ENCODE measurements around the gene IL19.
A peak's percentile ranks its signal among the peaks of the same experiment; 100 is the strongest.

IL19 gene

GRCh38 chr1:206864939-206865671, 94.5 kb downstream of the IL19 start, which contains the start of gene IL20:
IL20 (plus strand) TSS chr1:206865623; CDS start chr1:206865853, 230 bp downstream.
- Histone ChIP-seq H3K4me2 (ENCODE audit: low read depth, low read length, poor library complexity, severe bottlenecking) (no peak within 1 kb of the TSS), H3K9me2 (replicated peaks; ENCODE audit: low read depth, low read length) (no peaks in the 10 kb centered on the region), H3K36me3 (ENCODE audit: insufficient read depth, low read length) (no peaks in the 10 kb centered on the region), H2AFZ (ENCODE audit: low read length) (no peak within 1 kb of the TSS), H3K4me3 (ENCODE audit: low read length, poor library complexity, severe bottlenecking) (no peak within 1 kb of the TSS), H3K9ac (ENCODE audit: low read depth, low read length, poor library complexity, severe bottlenecking) (no peak within 1 kb of the TSS), H3F3A (ENCODE audit: low read depth) (no peaks in the 10 kb centered on the region), H3K79me2 (ENCODE audit: insufficient read depth, low read length) (no peaks in the 10 kb centered on the region), H3K4me1 (ENCODE audit: insufficient read depth, low read length, poor library complexity, severe bottlenecking) (no peaks in the 10 kb centered on the region), H4K20me1 (ENCODE audit: insufficient read depth, low read length, poor library complexity, severe bottlenecking) (no peaks in the 10 kb centered on the region), H3K27me3 (ENCODE audit: insufficient read depth, low read length, poor library complexity, severe bottlenecking) (no peaks in the 10 kb centered on the region), H3K9me3 (ENCODE audit: insufficient read depth, low read depth, low read length) (no peaks in the 10 kb centered on the region)
- TF ChIP-seq CTCF (conservative IDR thresholded peaks at IDR 0.05; ENCODE audit: low read length) = peak; percentile 95
- TF ChIP-seq EZH2phosphoT487 (IDR thresholded peaks at IDR 0.05; ENCODE audit: borderline replicate concordance) = no peak

- Histone ChIP-seq H3K4me1 (ENCODE audit: insufficient read depth, low read length, poor library complexity, severe bottlenecking) (no peaks in the 10 kb centered on the region), H3K4me3 (ENCODE audit: low read length, poor library complexity, severe bottlenecking) (no peak overlapping the region), H3K27me3 (ENCODE audit: insufficient read depth, low read length, poor library complexity, severe bottlenecking) (no peaks in the 10 kb centered on the region), H3F3A (ENCODE audit: low read depth) (no peaks in the 10 kb centered on the region), H3K9me2 (replicated peaks; ENCODE audit: low read depth, low read length) (no peaks in the 10 kb centered on the region), H3K4me2 (ENCODE audit: low read depth, low read length, poor library complexity, severe bottlenecking) (no peak overlapping the region), H3K9ac (ENCODE audit: low read depth, low read length, poor library complexity, severe bottlenecking) (no peak overlapping the region), H2AFZ (ENCODE audit: low read length) (no peak overlapping the region), H3K36me3 (ENCODE audit: insufficient read depth, low read length) (no peaks in the 10 kb centered on the region), H4K20me1 (ENCODE audit: insufficient read depth, low read length, poor library complexity, severe bottlenecking) (no peaks in the 10 kb centered on the region), H3K9me3 (ENCODE audit: insufficient read depth, low read depth, low read length) (no peaks in the 10 kb centered on the region), H3K79me2 (ENCODE audit: insufficient read depth, low read length) (no peaks in the 10 kb centered on the region)
- TF ChIP-seq CTCF (conservative IDR thresholded peaks at IDR 0.05; ENCODE audit: low read length) (no peak), EZH2phosphoT487 (IDR thresholded peaks at IDR 0.05; ENCODE audit: borderline replicate concordance) (no peak)
These were observed 95.5 kb downstream of the IL19 start for GRCh38 chr1:206866062-206866461.

- no peaks in the 10 kb centered on the region for H3F3A ChIP-seq (ENCODE audit: low read depth)
- no peak overlapping the region for H3K9ac ChIP-seq (ENCODE audit: low read depth, low read length, poor library complexity, severe bottlenecking)
- H4K20me1 ChIP-seq (ENCODE audit: insufficient read depth, low read length, poor library complexity, severe bottlenecking) = no peaks in the 10 kb centered on the region
- no peaks in the 10 kb centered on the region for H3K79me2 ChIP-seq (ENCODE audit: insufficient read depth, low read length)
- no peaks in the 10 kb centered on the region for H3K9me2 ChIP-seq (replicated peaks; ENCODE audit: low read depth, low read length)
- H3K4me3 ChIP-seq (ENCODE audit: low read length, poor library complexity, severe bottlenecking) = no peak overlapping the region
- H3K4me2 ChIP-seq (ENCODE audit: low read depth, low read length, poor library complexity, severe bottlenecking) = no peak overlapping the region
- H3K36me3 ChIP-seq (ENCODE audit: insufficient read depth, low read length) = no peaks in the 10 kb centered on the region
- H3K4me1 ChIP-seq (ENCODE audit: insufficient read depth, low read length, poor library complexity, severe bottlenecking) = no peaks in the 10 kb centered on the region
- no peak for TF ChIP-seq EZH2phosphoT487 (IDR thresholded peaks at IDR 0.05; ENCODE audit: borderline replicate concordance)
- TF ChIP-seq CTCF (conservative IDR thresholded peaks at IDR 0.05; ENCODE audit: low read length) = no peak
- no peak overlapping the region for H2AFZ ChIP-seq (ENCODE audit: low read length)
- H3K27me3 ChIP-seq (ENCODE audit: insufficient read depth, low read length, poor library complexity, severe bottlenecking) = no peaks in the 10 kb centered on the region
- no peaks in the 10 kb centered on the region for H3K9me3 ChIP-seq (ENCODE audit: insufficient read depth, low read depth, low read length)
These were observed 96.7 kb downstream of the IL19 start for GRCh38 chr1:206867239-206867638.

Data from Loucy (cell line).